Uterus (tissue), 2 donors: Measurements from ENCODE around the gene PREPL.

Experiments used
- CTCF ChIP-seq, 4 experiments: fragments of 200-600 bp in 2 of 4; fragments of 450-650 bp in 2 of 4; sonication (generic) in 2 of 4; IDR thresholded peaks; one replicate each; pipeline ENCODE4 v1.5.1; 2016 to 2019; ENCODE audit warnings: antibody characterized with exemption in 4 of 4, mild to moderate bottlenecking in 2 of 4, moderate library complexity in 1 of 4
- POLR2A ChIP-seq, 2 donors: fragments of 450-650 bp; IDR thresholded peaks; one replicate each; pipeline ENCODE4 v1.6.1; 2016; ENCODE audit warnings: antibody characterized with exemption in 2 of 2, mild to moderate bottlenecking in 1 of 2, moderate library complexity in 1 of 2

DNA sequence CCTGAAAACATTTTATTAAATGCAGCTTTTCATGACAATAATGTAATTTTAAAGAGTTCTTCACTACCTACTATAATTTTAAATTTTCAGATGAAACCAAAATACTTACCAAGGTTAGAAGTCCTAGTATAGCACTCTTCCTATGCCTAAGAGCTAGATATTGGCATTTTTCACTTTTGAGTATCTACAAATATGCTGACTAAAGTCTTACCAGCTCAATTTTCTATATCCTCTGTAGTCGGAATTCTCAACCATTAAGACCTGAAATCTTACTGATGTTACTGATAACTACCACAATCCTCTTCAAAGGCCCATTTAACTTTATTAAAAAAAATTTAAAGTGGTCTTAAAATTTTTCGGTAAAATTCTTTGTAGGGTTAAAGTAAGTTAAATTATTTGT is 32.0 kb downstream of the PREPL start:
- TF ChIP-seq POLR2A (IDR thresholded peaks at IDR 0.05) = no peak
- no peak for TF ChIP-seq CTCF (IDR thresholded peaks at IDR 0.05)
